K562 (cell line): ENCODE results near the gene HIVEP2. TPM values are rescaled to one million over a fixed set of nuclear protein-coding genes. Genes with fewer than 3 reads are reported as not detected.

Experiments
- ATAC-seq: fragments of 200-7000 bp; cut with Tn5 transposase; 3 replicates; pipeline ENCODE4 v1.9.1; 2020; ENCODE audit warnings: moderate library complexity
- BruUV-seq: library from RNA; stranded (reverse); fragments of 400-500 nt; replicated peaks from 2 replicates; lab custom pipeline; 2021; lab: Mats Ljungman, UMichigan
- CTCF ChIA-PET: fragments of 300-600 bp; formaldehyde crosslinking; extraction: SDS; loops from one replicate; lab custom pipeline; 2021; ENCODE audit warnings: low intra/inter-chr PET ratio; lab: Yijun Ruan, JAX
- POLR2A ChIA-PET: fragments of 300-600, 350-650 bp; sonication (Branson Sonifier 250); formaldehyde crosslinking; extraction: SDS; loops from one replicate; lab custom pipeline; 2021; ENCODE audit warnings: antibody characterized with exemption, inconsistent platforms; lab: Yijun Ruan, JAX
- DNase-seq, 4 experiments: peaks; one replicate each; pipeline versions ENCODE4 v3.0.0 to v3.0.0-alpha.2; 2011 to 2018; ENCODE audit warnings: low spot score in 3 of 4, mixed read lengths in 3 of 4; ENCODE audit errors: extremely low read depth in 1 of 4
- FAIRE-seq: peaks from 2 replicates; lab custom pipeline; 2011; peaks lifted over from hg19 to GRCh38; lab: Jason Lieb, UNC
- H2AFZ ChIP-seq: 2 replicates; pipeline ENCODE4 v1.6.0; 2011; ENCODE audit warnings: low read depth, low read length, control low read depth, inconsistent platforms
- H3K27ac ChIP-seq: fragments of 200-600 bp; 3 replicates; pipeline ENCODE4 v1.8.0; 2011; ENCODE audit warnings: low read depth, mild to moderate bottlenecking, control low read depth, inconsistent platforms, low read length, moderate library complexity, mixed read lengths; ENCODE audit errors: extremely low read depth
- H3K27me3 ChIP-seq, 2 experiments: fragments of 300-600 bp in 1 of 2; 2 replicates in 1 of 2; 3 replicates in 1 of 2; pipeline versions ENCODE4 v1.6.0 to v1.8.0; 2011; ENCODE audit warnings: inconsistent platforms in 2 of 2, low read length in 2 of 2, mild to moderate bottlenecking in 1 of 2, mixed read lengths in 1 of 2, moderate library complexity in 1 of 2; ENCODE audit not compliant: control insufficient read depth in 2 of 2, insufficient read depth in 2 of 2
- H3K36me3 ChIP-seq: fragments of 300-600 bp; 3 replicates; pipeline ENCODE4 v1.8.0; 2011; ENCODE audit warnings: mild to moderate bottlenecking, low read length, inconsistent platforms; ENCODE audit not compliant: control insufficient read depth, insufficient read depth
- H3K4me1 ChIP-seq, 2 experiments: fragments of 200-600 bp in 1 of 2; replicated peaks in 1 of 2; 2 replicates in 1 of 2; 3 replicates in 1 of 2; pipeline versions ENCODE4 v1.5.1 to v1.8.0; 2011; ENCODE audit warnings: inconsistent platforms in 2 of 2, low read length in 2 of 2, mild to moderate bottlenecking in 1 of 2, mixed read lengths in 1 of 2, moderate library complexity in 1 of 2; ENCODE audit not compliant: control insufficient read depth in 2 of 2, insufficient read depth in 2 of 2
- H3K4me2 ChIP-seq: 2 replicates; pipeline ENCODE4 v1.6.1; 2011; ENCODE audit warnings: low read length, control low read depth, inconsistent platforms, mixed read lengths; ENCODE audit not compliant: insufficient read depth
- H3K4me3 ChIP-seq: fragments of 200-600 bp; sonication (generic), shearing (Covaris generic); 2 replicates; pipeline ENCODE4 v1.5.1; 2016; ENCODE audit warnings: control low read depth, inconsistent platforms
- H3K79me2 ChIP-seq: fragments of 200-600 bp; 3 replicates; pipeline ENCODE4 v1.8.0; 2011; ENCODE audit warnings: low read length, inconsistent platforms; ENCODE audit not compliant: control insufficient read depth, insufficient read depth
- H3K9ac ChIP-seq, 2 experiments: 2 replicates each; pipeline versions ENCODE4 v1.6.0 to v1.6.1; 2011; ENCODE audit warnings: low read depth in 2 of 2, low read length in 2 of 2, control low read depth in 1 of 2, inconsistent platforms in 1 of 2, mild to moderate bottlenecking in 1 of 2, mixed read lengths in 1 of 2; ENCODE audit not compliant: insufficient read depth in 1 of 2
- H3K9me1 ChIP-seq: one replicate; pipeline ENCODE4 v1.6.0; 2011; ENCODE audit warnings: inconsistent platforms, mild to moderate bottlenecking, low read length, moderate library complexity; ENCODE audit not compliant: control insufficient read depth, insufficient read depth
- H3K9me3 ChIP-seq: replicated peaks from 2 replicates; pipeline ENCODE4 v1.5.1; 2011; ENCODE audit warnings: low read depth, low read length, inconsistent platforms; ENCODE audit not compliant: control insufficient read depth, insufficient read depth
- H4K20me1 ChIP-seq: replicated peaks from 2 replicates; pipeline ENCODE4 v1.6.1; 2011; ENCODE audit warnings: low read length, inconsistent platforms, mixed read lengths; ENCODE audit not compliant: control insufficient read depth, insufficient read depth
- CC2D1A ChIP-seq: fragments of 450-650 bp; IDR thresholded peaks from 2 replicates; pipeline ENCODE4 v1.6.1; 2017; ENCODE audit warnings: mild to moderate bottlenecking
- DPF2 ChIP-seq: fragments of 450-650 bp; IDR thresholded peaks from 2 replicates; pipeline ENCODE4 v1.6.1; 2016
- HNRNPLL ChIP-seq: fragments of 200-400 bp; formaldehyde crosslinking; IDR thresholded peaks from 2 replicates; pipeline ENCODE4 v1.6.1; 2017; ENCODE audit warnings: low read length, low read depth, mild to moderate bottlenecking; ENCODE audit not compliant: poor library complexity, severe bottlenecking
- JUNB ChIP-seq: fragments of 450-650 bp; formaldehyde crosslinking; conservative IDR thresholded peaks from 2 replicates; pipeline ENCODE4 v1.4.0; 2020; ENCODE audit warnings: mild to moderate bottlenecking
- MIER1 ChIP-seq: fragments of 450-650 bp; IDR thresholded peaks from 2 replicates; pipeline ENCODE4 v1.6.1; 2016; ENCODE audit warnings: antibody characterized with exemption, mild to moderate bottlenecking, low read depth
- NFRKB ChIP-seq: fragments of 450-650 bp; IDR thresholded peaks from 2 replicates; pipeline ENCODE4 v1.6.1; 2016; ENCODE audit warnings: low read depth
- RERE ChIP-seq: sonication (generic); formaldehyde crosslinking; IDR thresholded peaks from 2 replicates; pipeline ENCODE4 v1.8.0; 2023; ENCODE audit warnings: missing genetic modification reagents, mild to moderate bottlenecking, borderline replicate concordance
- SFPQ ChIP-seq: fragments of 200-400 bp; formaldehyde crosslinking; IDR thresholded peaks from 2 replicates; pipeline ENCODE4 v1.6.1; 2017; ENCODE audit warnings: mild to moderate bottlenecking, low read depth, low read length, moderate library complexity
- ZC3H11A ChIP-seq: IDR thresholded peaks from 2 replicates; pipeline ENCODE4 v1.6.1; 2012; ENCODE audit warnings: low read depth, low read length, improper control_type of control experiment
- WGBS: fragments of 100-300 bp; shearing (Covaris generic); methylation state at CpG from one replicate; pipeline ENCODE4 v1.1.6; 2016; ENCODE audit warnings: low coverage, mixed read lengths; ENCODE audit not compliant: insufficient coverage; ENCODE audit errors: missing lambda C conversion rate; 5-methylcytosine and 5-hydroxymethylcytosine counted together
- in situ Hi-C: fragments of 300-500 bp; cut with MboI; formaldehyde crosslinking; loops from 4 replicates; pipeline ENCODE4 v1.15.0; 2018; ENCODE audit warnings: inconsistent platforms, mixed read lengths
- intact Hi-C: fragments of 100-400 bp; cut with micrococcal nuclease; formaldehyde crosslinking; loops from 2 replicates; pipeline ENCODE4 v1.14.2; 2022
- polyA plus RNA-seq, 8 experiments: library from polyadenylated mRNA; depleted of rRNA in 4 of 8; stranded (reverse) in 5 of 8; unstranded in 3 of 8; fragments of >200 nt; fragmentation: Nextera tagmentation in 2 of 8; fragmentation: Illumina TruSeq in 1 of 8; extraction: Ambion mirVana in 2 of 8; extraction: Trizol in 1 of 8; gene quantifications; 2 replicates each; pipeline versions ENCODE4 v1.2.1 to v1.2.3, GENCODE V29; 2011 to 2014; ENCODE audit warnings: inconsistent platforms in 1 of 8, missing spikeins in 1 of 8
- total RNA-seq, 7 experiments: library from RNA; depleted of rRNA in 6 of 7; stranded (reverse); fragments of >200 nt in 6 of 7; fragmentation: Illumina TruSeq in 2 of 7; extraction: Trizol in 2 of 7; gene quantifications; 2 replicates each; pipeline versions ENCODE4 v1.2.1 to v1.2.3, GENCODE V29; 2011 to 2021; ENCODE audit warnings: low replicate concordance in 1 of 7

HIVEP2 gene
- total and polyA plus RNA-seq, 9 of the 15 experiments (the other 6 are each of a cell fraction or from before 2014, with no cell fraction given): under 0.01 to 1.2 (median 0.31) TPM

- no peaks in the 10 kb centered on the region for H3K79me2 ChIP-seq
- no peaks in the 10 kb centered on the region for H3K9me1 ChIP-seq
- H3K27me3 ChIP-seq: peaks cover 0 to 5% of the 10 kb centered on the region in 2 experiments; a peak in 1 of 5 replicates
- no peaks in the 10 kb centered on the region for H3K4me1 ChIP-seq
- DNase-seq (no peak), ATAC-seq (no peak), FAIRE-seq (no peak)
- H3K9ac ChIP-seq: no peak overlapping the region
- no peaks in the 10 kb centered on the region for H3K9me3 ChIP-seq
- in situ Hi-C loops: no loop called here
- no peak overlapping the region for H3K4me3 ChIP-seq
- POLR2A ChIA-PET: interaction anchor here (0.6 kb wide), 1 partner anchor 757 kb away, joined by 3 read pairs; no protein-coding TSS in a partner anchor
- H4K20me1 ChIP-seq: no peaks in the 10 kb centered on the region
- intact Hi-C loops: no loop called here
- WGBS: 0% methylated on average over 4 of the region's 4 CpGs
- H3K36me3 ChIP-seq: no peaks in the 10 kb centered on the region
- no peak overlapping the region for H3K4me2 ChIP-seq
- CTCF ChIA-PET: no interaction called here
- no peak overlapping the region for H2AFZ ChIP-seq
- TF ChIP-seq DPF2 (no peak), CC2D1A (no peak)
- no TSS peak for BruUV-seq
- H3K27ac ChIP-seq: no peak overlapping the region
Measured at GRCh38 chr6:142713959-142714358, 231.0 kb downstream of the HIVEP2 start.

- no peak overlapping the region for H3K9ac ChIP-seq
- no peaks in the 10 kb centered on the region for H3K4me1 ChIP-seq
- H3K9me3 ChIP-seq: no peaks in the 10 kb centered on the region
- intact Hi-C loops (no loop called here), in situ Hi-C loops (no loop called here)
- H4K20me1 ChIP-seq: no peaks in the 10 kb centered on the region
- no peak overlapping the region for H2AFZ ChIP-seq
- no peaks in the 10 kb centered on the region for H3K79me2 ChIP-seq
- FAIRE-seq (no peak), ATAC-seq (no peak), DNase-seq (no peak)
- WGBS: 0% methylated on average over 1 of the region's 1 CpG
- H3K9me1 ChIP-seq: no peaks in the 10 kb centered on the region
- ChIA-PET CTCF (no interaction called here), POLR2A (no interaction called here)
- peaks cover 0 to 5% of the 10 kb centered on the region in 2 experiments; a peak in 1 of 5 replicates for H3K27me3 ChIP-seq
- no peak overlapping the region for H3K4me3 ChIP-seq
- BruUV-seq: no TSS peak
- no peak overlapping the region for H3K4me2 ChIP-seq
- no peak overlapping the region for H3K27ac ChIP-seq
- no peaks in the 10 kb centered on the region for H3K36me3 ChIP-seq
- TF ChIP-seq NFRKB (no peak), SFPQ (no peak), MIER1 (no peak), HNRNPLL (no peak), JUNB (no peak), RERE (CRISPR knock-in tag) (no peak), ZC3H11A (no peak)
Measured at GRCh38 chr6:142712231-142712630, 232.7 kb downstream of the HIVEP2 start.
